Spinal cord (tissue), 10 donors: Measurements from ENCODE around the gene CD55. TPM values are rescaled to one million over a fixed set of nuclear protein-coding genes. Genes with fewer than 3 reads are reported as not detected.

Experiments used
- DNase-seq, 6 donors: peaks; one replicate each; pipeline versions ENCODE4 v3.0.0 to v3.0.0-alpha.2; 2013 to 2015; ENCODE audit warnings: low spot score in 6 of 6, low read depth in 4 of 6
- H3K27ac ChIP-seq: one replicate; pipeline ENCODE4 v1.5.1; 2013; ENCODE audit warnings: low read depth, low read length, control low read depth
- H3K27me3 ChIP-seq: one replicate; pipeline ENCODE4 v1.6.1; 2013; ENCODE audit warnings: low read length; ENCODE audit not compliant: control insufficient read depth, insufficient read depth
- H3K36me3 ChIP-seq: one replicate; pipeline ENCODE4 v1.6.1; 2013; ENCODE audit warnings: low read length; ENCODE audit not compliant: control insufficient read depth, insufficient read depth
- H3K4me1 ChIP-seq: one replicate; pipeline ENCODE4 v1.6.1; 2013; ENCODE audit warnings: low read length; ENCODE audit not compliant: control insufficient read depth, insufficient read depth
- H3K4me3 ChIP-seq: one replicate; pipeline ENCODE4 v1.5.1; 2013; ENCODE audit warnings: low read depth, low read length, control low read depth
- H3K9me3 ChIP-seq: one replicate; pipeline ENCODE4 v1.6.1; 2013; ENCODE audit warnings: low read length; ENCODE audit not compliant: control insufficient read depth, insufficient read depth
- WGBS: methylation state at CpG from one replicate; pipeline ENCODE4 v1.1.5; 2013; ENCODE audit warnings: missing lambda C conversion rate; ENCODE audit not compliant: insufficient coverage; 5-methylcytosine and 5-hydroxymethylcytosine counted together
- polyA plus RNA-seq, 2 donors: library from polyadenylated mRNA; unstranded; fragments of 120-200 nt; gene quantifications; one replicate each; pipeline ENCODE4 v1.2.1, GENCODE V29; 2013; ENCODE audit not compliant: insufficient read length in 2 of 2
- total RNA-seq, 2 donors: library from RNA; depleted of rRNA in 1 of 2; stranded (reverse); fragments of 120-200 nt in 1 of 2; fragments of >200 nt in 1 of 2; gene quantifications; one replicate each; pipeline versions ENCODE4 v1.2.3 to v1.2.4, GENCODE V29; 2013 to 2014
- donor health status: healthy.

The CD55 gene
- total and polyA plus RNA-seq, 4 donors: 11.3 to 32.4 (median 22.1) TPM

GRCh38 chr1:207352554-207352953 lies 31.1 kb downstream of the CD55 start:
- no peaks in the 10 kb centered on the region for H3K36me3 ChIP-seq
- no peaks in the 10 kb centered on the region for H3K4me1 ChIP-seq
- no peak overlapping the region for H3K4me3 ChIP-seq
- no peak for DNase-seq
- no peaks in the 10 kb centered on the region for H3K9me3 ChIP-seq
- no peak overlapping the region for H3K27ac ChIP-seq
- no peaks in the 10 kb centered on the region for H3K27me3 ChIP-seq

GRCh38 chr1:207355060-207355459 lies 33.6 kb downstream of the CD55 start:
- no CpG with 5 or more reads among the region's 1 CpG for WGBS
- Histone ChIP-seq H3K27ac (no peak overlapping the region), H3K36me3 (no peaks in the 10 kb centered on the region), H3K9me3 (no peaks in the 10 kb centered on the region), H3K4me1 (no peaks in the 10 kb centered on the region), H3K4me3 (no peak overlapping the region), H3K27me3 (no peaks in the 10 kb centered on the region)
- no peak for DNase-seq

DNA sequence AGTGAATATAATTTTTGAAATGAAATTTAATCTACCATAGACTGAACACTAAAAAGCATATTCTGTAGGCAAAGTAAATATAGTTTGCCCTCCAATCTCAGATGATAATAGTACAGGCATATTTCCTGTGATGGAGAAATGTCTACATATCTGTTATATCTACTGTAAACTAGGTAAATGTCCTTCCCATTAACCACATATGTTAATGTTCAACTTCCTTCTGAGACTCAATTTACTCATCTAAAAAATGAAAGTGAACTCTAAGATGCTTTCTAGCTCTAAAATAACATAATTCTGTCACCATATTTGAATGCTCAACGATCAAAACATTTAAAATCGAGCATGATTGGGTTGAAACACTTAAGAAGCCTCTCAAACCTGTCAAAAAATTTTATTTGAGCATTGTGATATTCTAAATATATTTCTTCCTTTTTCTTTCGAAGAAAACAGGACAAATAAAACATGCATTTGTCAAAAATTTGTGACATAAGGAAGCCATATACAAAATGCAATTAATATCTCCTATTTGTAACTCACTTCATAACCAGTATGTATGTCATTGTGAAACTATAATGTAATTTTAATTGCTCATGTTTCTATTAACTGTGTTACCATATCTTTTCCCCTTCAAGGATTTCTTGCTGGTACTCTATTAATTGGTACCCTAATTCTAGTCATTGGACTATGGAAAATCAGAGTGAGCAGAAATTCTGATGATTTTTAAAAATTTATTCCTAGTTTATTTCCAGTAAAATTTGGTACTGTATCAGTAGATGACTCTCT lies 34.2 kb downstream of the CD55 start:
- no peaks in the 10 kb centered on the region for H3K9me3 ChIP-seq
- no peaks in the 10 kb centered on the region for H3K27me3 ChIP-seq
- whole genome bisulfite sequencing: no CpG with 5 or more reads among the region's 3 CpGs
- H3K27ac ChIP-seq: no peak overlapping the region
- no peaks in the 10 kb centered on the region for H3K36me3 ChIP-seq
- DNase-seq: no peak
- H3K4me1 ChIP-seq: no peaks in the 10 kb centered on the region
- no peak overlapping the region for H3K4me3 ChIP-seq

- no peaks in the 10 kb centered on the region for H3K36me3 ChIP-seq
- no peaks in the 10 kb centered on the region for H3K4me1 ChIP-seq
- no peaks in the 10 kb centered on the region for H3K27me3 ChIP-seq
- no peak for DNase-seq
- no peak overlapping the region for H3K27ac ChIP-seq
- WGBS: 68% methylated on average over 2 of the region's 3 CpGs
- H3K4me3 ChIP-seq: no peak overlapping the region
- H3K9me3 ChIP-seq: no peaks in the 10 kb centered on the region
Measured at GRCh38 chr1:207361029-207361428, 39.6 kb downstream of the CD55 start.

GRCh38 chr1:207361889-207362288 lies 40.4 kb downstream of the CD55 start:
- no peak overlapping the region for H3K4me3 ChIP-seq
- H3K27ac ChIP-seq: no peak overlapping the region
- no peaks in the 10 kb centered on the region for H3K9me3 ChIP-seq
- H3K4me1 ChIP-seq: no peaks in the 10 kb centered on the region
- DNase-seq: no peak
- no CpG with 5 or more reads among the region's 2 CpGs for WGBS
- H3K36me3 ChIP-seq: no peaks in the 10 kb centered on the region
- H3K27me3 ChIP-seq: no peaks in the 10 kb centered on the region

DNA sequence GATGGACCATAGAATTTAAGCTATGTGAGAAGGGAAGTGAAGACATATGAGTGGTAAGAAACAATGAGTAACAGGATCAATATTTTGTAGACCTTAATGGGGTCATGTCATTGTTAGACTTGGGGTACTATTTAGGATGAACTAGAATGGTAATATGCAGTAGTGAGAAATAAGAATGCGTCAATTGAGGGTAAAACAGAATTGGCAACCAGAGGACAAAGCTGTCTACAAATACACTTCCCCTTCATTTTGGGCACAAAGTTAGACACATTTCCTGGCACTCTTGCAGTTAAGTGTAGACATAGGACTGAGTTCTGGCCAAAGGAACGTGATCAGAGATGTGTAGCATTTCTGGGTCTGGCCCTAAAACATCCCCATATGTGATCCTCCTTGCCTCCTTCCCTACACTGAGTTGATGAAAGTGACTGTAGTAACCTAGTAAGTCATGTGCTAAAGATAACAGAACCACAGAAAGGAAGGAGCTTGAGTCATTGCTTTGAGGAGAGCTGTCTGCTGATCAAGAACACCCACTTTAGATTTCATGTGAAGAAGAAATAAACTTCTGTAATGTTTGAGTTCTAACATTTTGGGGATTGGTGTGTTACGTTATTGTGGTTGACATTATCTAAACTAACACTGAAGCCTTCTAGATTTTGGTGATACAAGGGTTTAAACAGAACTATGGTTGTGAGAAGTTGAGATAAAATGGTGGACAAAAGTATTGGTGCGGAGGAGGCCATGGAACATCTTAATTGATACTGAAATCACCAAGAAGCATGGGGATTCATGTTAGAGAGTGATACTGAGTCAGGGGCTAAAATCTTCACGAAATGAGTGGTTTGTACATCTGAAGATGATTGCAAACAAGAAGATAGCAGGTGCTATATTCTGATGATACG lies 41.7 kb downstream of the CD55 start:
- DNase-seq: no peak
- Histone ChIP-seq H3K4me3 (no peak overlapping the region), H3K9me3 (no peaks in the 10 kb centered on the region), H3K27me3 (no peaks in the 10 kb centered on the region), H3K27ac (no peak overlapping the region), H3K36me3 (no peaks in the 10 kb centered on the region), H3K4me1 (no peaks in the 10 kb centered on the region)
- WGBS: 96% methylated on average over 3 of the region's 6 CpGs

- DNase-seq: no peak
- no peaks in the 10 kb centered on the region for H3K36me3 ChIP-seq
- H3K27me3 ChIP-seq: no peaks in the 10 kb centered on the region
- H3K4me3 ChIP-seq: no peak overlapping the region
- H3K27ac ChIP-seq: no peak overlapping the region
- H3K4me1 ChIP-seq: no peaks in the 10 kb centered on the region
- H3K9me3 ChIP-seq: no peaks in the 10 kb centered on the region
Measured at GRCh38 chr1:207363871-207364270, 42.4 kb downstream of the CD55 start.

- no peak overlapping the region for H3K4me3 ChIP-seq
- H3K36me3 ChIP-seq: no peaks in the 10 kb centered on the region
- H3K4me1 ChIP-seq: no peaks in the 10 kb centered on the region
- H3K27me3 ChIP-seq: no peaks in the 10 kb centered on the region
- WGBS: 100% methylated on average over 1 of the region's 1 CpG
- peak in 1 of 6 donors; percentile 1 for DNase-seq
- H3K27ac ChIP-seq: no peak overlapping the region
- H3K9me3 ChIP-seq: peaks cover 2% of the 10 kb centered on the region
Measured at GRCh38 chr1:207364614-207365013, 43.1 kb downstream of the CD55 start.

DNA sequence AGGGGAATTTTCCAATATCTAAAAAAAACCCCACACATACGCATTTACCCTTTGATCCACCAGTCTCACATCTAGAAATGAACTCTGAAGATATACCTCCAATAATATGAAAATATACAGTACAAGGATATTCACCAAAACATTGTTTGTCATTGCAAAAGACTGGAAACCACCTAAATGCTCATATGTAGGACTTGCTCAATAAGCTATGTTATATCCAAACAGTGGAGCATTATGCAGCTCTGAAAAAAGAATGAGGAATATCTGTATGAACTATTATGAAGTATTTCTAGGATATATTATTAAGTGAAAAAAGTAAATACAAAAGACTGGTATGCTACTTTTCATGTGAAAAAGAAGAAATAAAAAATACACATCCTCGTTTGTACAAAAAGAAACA lies 43.6 kb downstream of the CD55 start:
- no CpG with 5 or more reads among the region's 2 CpGs for WGBS
- no peak overlapping the region for H3K4me3 ChIP-seq
- H3K4me1 ChIP-seq: no peaks in the 10 kb centered on the region
- no peak for DNase-seq
- H3K27me3 ChIP-seq: no peaks in the 10 kb centered on the region
- no peaks in the 10 kb centered on the region for H3K36me3 ChIP-seq
- no peak overlapping the region for H3K27ac ChIP-seq
- peaks cover 2% of the 10 kb centered on the region for H3K9me3 ChIP-seq

GRCh38 chr1:207366022-207366421 lies 44.5 kb downstream of the CD55 start:
- no peaks in the 10 kb centered on the region for H3K4me1 ChIP-seq
- no CpG with 5 or more reads among the region's 2 CpGs for WGBS
- no peak for DNase-seq
- no peak overlapping the region for H3K4me3 ChIP-seq
- H3K27ac ChIP-seq: no peak overlapping the region
- H3K9me3 ChIP-seq: peaks cover 2% of the 10 kb centered on the region
- H3K27me3 ChIP-seq: no peaks in the 10 kb centered on the region
- no peaks in the 10 kb centered on the region for H3K36me3 ChIP-seq
